GM15510 (cell line): ENCODE data around the gene SNRPE.

Experiments
- POLR2A ChIP-seq: IDR thresholded peaks from 3 replicates; pipeline ENCODE4 v1.6.1; 2011; ENCODE audit warnings: borderline replicate concordance; ENCODE audit not compliant: insufficient read length; ENCODE audit errors: extremely low read depth

The SNRPE gene

GRCh38 chr1:203861379-203862184 lies at the start of gene SNRPE:
TSS of gene SNRPE (plus strand) at chr1:203861599. CDS start at chr1:203861660, 61 bp downstream.
- peak; percentile 73 for TF ChIP-seq POLR2A

GRCh38 chr1:203813581-203814341 lies 47.6 kb upstream of the SNRPE start:
- TF ChIP-seq POLR2A, result no peak

GRCh38 chr1:203818399-203818798 lies 43.0 kb upstream of the SNRPE start:
- no peak for TF ChIP-seq POLR2A

- no peak for TF ChIP-seq POLR2A
These were observed 38.1 kb upstream of the SNRPE start for GRCh38 chr1:203823306-203823705.

- no peak for TF ChIP-seq POLR2A
These were observed 35.2 kb upstream of the SNRPE start for GRCh38 chr1:203826175-203826574.

- TF ChIP-seq POLR2A, result no peak
These were observed 33.4 kb upstream of the SNRPE start for GRCh38 chr1:203828002-203828401.

GRCh38 chr1:203828503-203828902 lies 32.9 kb upstream of the SNRPE start:
- no peak for TF ChIP-seq POLR2A

GRCh38 chr1:203835476-203835875 lies 25.9 kb upstream of the SNRPE start:
- TF ChIP-seq POLR2A, result no peak

GRCh38 chr1:203839081-203839480 lies 22.3 kb upstream of the SNRPE start:
- no peak for TF ChIP-seq POLR2A

GRCh38 chr1:203840208-203840808 lies 21.1 kb upstream of the SNRPE start:
- no peak for TF ChIP-seq POLR2A

- no peak for TF ChIP-seq POLR2A
These were observed 18.9 kb upstream of the SNRPE start for GRCh38 chr1:203842559-203842876.

GRCh38 chr1:203843435-203843834 lies 18.0 kb upstream of the SNRPE start:
- no peak for TF ChIP-seq POLR2A

- no peak for TF ChIP-seq POLR2A
These were observed 3.3 kb upstream of the SNRPE start for GRCh38 chr1:203858055-203858454.

GRCh38 chr1:203858975-203859374 lies 2.4 kb upstream of the SNRPE start:
- TF ChIP-seq POLR2A, result no peak

- TF ChIP-seq POLR2A, result no peak
These were observed 888 bp upstream of the SNRPE start for GRCh38 chr1:203860396-203861025.
